Ectodermal cell (in vitro differentiated cells): ENCODE measurements around the gene ITSN1.
A peak's percentile ranks its signal among the peaks of the same experiment; 100 is the strongest.

Source experiments
- H3K27ac ChIP-seq: 2 replicates; pipeline ENCODE4 v1.7.0; 2013; ENCODE audit warnings: mild to moderate bottlenecking, low read depth, low read length; ENCODE audit not compliant: insufficient read depth, poor library complexity, severe bottlenecking
- H3K27me3 ChIP-seq: 2 replicates; pipeline ENCODE4 v1.7.0; 2013; ENCODE audit warnings: mild to moderate bottlenecking, low read length; ENCODE audit not compliant: insufficient read depth, control insufficient read depth, poor library complexity, severe bottlenecking
- H3K36me3 ChIP-seq: one replicate; pipeline ENCODE4 v1.7.0; 2013; ENCODE audit warnings: low read length; ENCODE audit not compliant: control insufficient read depth, insufficient read depth
- H3K4me1 ChIP-seq: one replicate; pipeline ENCODE4 v1.7.0; 2013; ENCODE audit warnings: low read length; ENCODE audit not compliant: control insufficient read depth, insufficient read depth
- H3K4me3 ChIP-seq: 2 replicates; pipeline ENCODE4 v1.7.0; 2013; ENCODE audit warnings: low read depth, low read length, control low read depth; ENCODE audit not compliant: insufficient read depth
- H3K9me3 ChIP-seq: 2 replicates; pipeline ENCODE4 v1.7.0; 2013; ENCODE audit warnings: mild to moderate bottlenecking, low read length, moderate library complexity; ENCODE audit not compliant: control insufficient read depth
- WGBS, 2 experiments: methylation state at CpG; one replicate each; pipeline ENCODE4 v1.1.7; 2013; ENCODE audit warnings: missing lambda C conversion rate in 2 of 2; 5-methylcytosine and 5-hydroxymethylcytosine counted together

The ITSN1 gene

DNA sequence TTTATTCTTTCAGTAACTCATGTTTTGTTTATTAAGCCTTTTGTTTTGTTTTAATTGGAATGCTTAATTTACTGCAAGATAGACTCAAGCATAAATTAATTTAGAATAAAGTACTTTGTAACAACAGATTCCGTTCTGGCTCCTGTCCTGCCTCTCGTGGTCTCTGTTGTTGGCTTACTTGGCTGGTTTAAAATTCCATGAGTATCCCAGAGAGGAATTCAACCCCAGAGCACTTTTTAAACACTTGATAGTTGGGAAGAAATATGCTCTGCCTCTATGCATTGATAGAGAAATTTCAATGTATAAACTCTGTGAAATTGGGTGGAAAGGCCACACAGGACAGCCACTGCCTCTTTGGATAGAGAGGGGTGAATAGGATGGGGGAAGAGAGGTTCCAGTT is 183.6 kb downstream of the ITSN1 start:
- H3K27ac ChIP-seq = no peak overlapping the region
- 90 to 96% methylated on average over 2 of the region's 2 CpGs for whole genome bisulfite sequencing, 2 experiments
- H3K9me3 ChIP-seq = no peaks in the 10 kb centered on the region
- H3K36me3 ChIP-seq = peaks cover 21% of the 10 kb centered on the region
- peaks cover 9% of the 10 kb centered on the region for H3K4me1 ChIP-seq
- H3K27me3 ChIP-seq = no peaks in the 10 kb centered on the region
- no peak overlapping the region for H3K4me3 ChIP-seq

DNA sequence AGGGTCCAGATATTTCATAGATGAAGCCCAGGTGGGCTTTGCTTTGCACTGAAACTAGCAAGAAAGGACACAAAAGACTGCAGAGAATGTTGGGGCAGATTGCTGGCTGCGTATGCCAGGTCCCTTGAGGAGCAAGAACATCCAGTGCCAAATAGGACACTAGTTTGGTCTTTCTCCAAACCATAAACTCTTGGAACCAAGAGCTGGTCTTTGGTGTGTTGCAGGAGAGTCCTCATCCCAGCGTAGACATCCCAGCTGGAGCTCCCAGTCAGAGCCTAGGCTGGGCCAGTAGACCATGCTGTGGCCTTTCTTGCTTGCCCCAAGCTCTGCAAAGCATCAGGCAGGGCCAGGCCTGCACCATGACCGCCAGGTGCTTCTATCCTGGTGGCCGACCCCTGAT is 185.8 kb downstream of the ITSN1 start:
- Histone ChIP-seq H3K36me3 (peaks cover 25% of the 10 kb centered on the region), H3K27ac (no peak overlapping the region), H3K9me3 (no peaks in the 10 kb centered on the region), H3K4me1 (no peaks in the 10 kb centered on the region), H3K27me3 (no peaks in the 10 kb centered on the region), H3K4me3 (no peak overlapping the region)
- 94% methylated on average over 4 of the region's 4 CpGs for whole genome bisulfite sequencing, 2 experiments

DNA sequence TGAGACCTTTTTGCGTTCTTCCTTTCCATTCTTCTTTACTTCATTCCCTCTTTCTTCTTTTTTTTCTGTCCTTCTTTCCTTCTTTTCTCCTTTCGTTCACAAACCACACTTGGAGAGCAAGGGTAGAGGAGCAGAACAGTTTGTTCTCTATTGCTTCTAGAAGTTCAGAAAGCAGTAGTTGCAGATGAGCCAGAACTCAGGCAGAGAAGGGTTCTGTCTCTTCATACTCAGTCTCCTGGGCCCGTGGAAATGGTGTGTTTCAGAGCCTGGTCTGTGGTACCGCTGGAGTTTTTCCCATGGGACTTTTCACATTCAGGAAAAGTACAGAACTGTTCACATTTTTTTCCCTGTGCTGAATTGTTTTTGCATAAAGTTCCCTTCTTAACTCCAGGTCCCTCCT is 186.3 kb downstream of the ITSN1 start:
- Histone ChIP-seq H3K9me3 (no peaks in the 10 kb centered on the region), H3K4me1 (no peaks in the 10 kb centered on the region), H3K27me3 (no peaks in the 10 kb centered on the region), H3K4me3 (no peak overlapping the region), H3K27ac (no peak overlapping the region), H3K36me3 (peaks cover 25% of the 10 kb centered on the region)
- 96 to 97% methylated on average over 3 to 4 of the region's 4 CpGs for WGBS, 2 experiments

- no peak overlapping the region for H3K27ac ChIP-seq
- H3K4me1 ChIP-seq = peaks cover 12% of the 10 kb centered on the region
- no peaks in the 10 kb centered on the region for H3K27me3 ChIP-seq
- no peak overlapping the region for H3K4me3 ChIP-seq
- H3K9me3 ChIP-seq = no peaks in the 10 kb centered on the region
- H3K36me3 ChIP-seq = peaks cover 25% of the 10 kb centered on the region
- WGBS, 2 experiments = 95 to 96% methylated on average over 5 to 9 of the region's 9 CpGs
Observed at GRCh38 chr21:33829844-33830243, 187.5 kb downstream of the ITSN1 start.

DNA sequence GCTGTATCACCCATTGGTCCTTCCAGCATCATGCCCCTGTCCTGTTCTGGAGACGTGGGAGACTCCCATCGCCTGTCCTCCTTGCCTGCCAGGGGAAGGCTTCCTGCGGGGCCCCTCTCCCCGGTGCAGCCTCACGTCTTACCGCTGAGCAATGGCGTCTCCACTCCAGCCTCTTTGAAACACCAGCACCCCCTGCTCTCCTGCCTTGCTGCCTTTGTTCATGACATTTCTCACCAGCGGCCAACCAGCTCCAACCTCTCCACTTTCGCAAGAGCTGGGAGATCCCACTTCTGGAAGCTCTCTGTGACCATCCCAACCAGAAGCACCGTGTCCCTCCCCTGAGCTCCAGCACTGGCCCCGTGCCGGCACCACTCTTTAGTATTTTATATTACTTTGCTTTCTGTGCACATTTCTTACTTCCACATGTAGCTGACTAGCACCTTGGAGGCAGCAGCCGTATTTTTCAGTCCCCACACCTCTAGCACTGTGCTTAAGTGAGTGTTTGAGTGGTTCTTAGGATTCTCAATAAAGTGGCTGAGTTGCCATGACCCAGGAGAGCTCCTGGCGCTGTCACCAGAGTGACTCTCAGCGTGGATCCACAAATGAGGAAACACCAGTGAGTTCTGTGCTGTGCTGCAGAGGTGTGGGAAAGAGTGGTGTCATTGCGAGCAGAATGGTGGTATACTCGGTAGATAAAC is 189.8 kb downstream of the ITSN1 start:
- 87 to 90% methylated on average over 17 of the region's 17 CpGs for WGBS, 2 experiments
- Histone ChIP-seq H3K27me3 (no peaks in the 10 kb centered on the region), H3K4me3 (no peak overlapping the region), H3K9me3 (no peaks in the 10 kb centered on the region), H3K4me1 (peaks cover 18% of the 10 kb centered on the region), H3K36me3 (peaks cover 33% of the 10 kb centered on the region), H3K27ac (no peak overlapping the region)

- no peaks in the 10 kb centered on the region for H3K9me3 ChIP-seq
- peaks cover 18% of the 10 kb centered on the region for H3K4me1 ChIP-seq
- WGBS, 2 experiments = 74 to 75% methylated on average over 4 of the region's 5 CpGs
- no peak overlapping the region for H3K4me3 ChIP-seq
- H3K27me3 ChIP-seq = no peaks in the 10 kb centered on the region
- peak overlapping the region; percentile 81 for H3K27ac ChIP-seq
- peaks cover 24% of the 10 kb centered on the region for H3K36me3 ChIP-seq
Observed at GRCh38 chr21:33834801-33835500, 192.7 kb downstream of the ITSN1 start.

DNA sequence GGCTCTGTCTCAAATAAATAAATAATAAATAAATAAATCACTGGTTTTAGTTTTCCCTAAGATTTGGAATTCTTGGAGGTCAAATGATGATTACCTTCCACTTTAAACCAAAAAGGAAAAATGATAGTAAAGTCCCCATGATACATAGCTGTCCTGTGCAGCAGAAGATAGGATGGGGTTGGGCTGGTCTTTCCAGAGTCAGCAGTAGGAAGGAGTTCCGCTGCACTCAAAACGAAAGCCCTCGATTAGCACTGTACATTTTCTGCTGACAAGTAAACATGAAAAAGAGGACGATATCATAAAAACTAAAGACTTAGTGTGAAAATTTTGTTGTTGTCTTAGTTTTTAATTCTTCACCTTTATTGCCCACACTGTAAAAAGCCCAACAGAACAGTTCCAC is 193.6 kb downstream of the ITSN1 start:
- no peaks in the 10 kb centered on the region for H3K9me3 ChIP-seq
- peaks cover 22% of the 10 kb centered on the region for H3K36me3 ChIP-seq
- H3K4me1 ChIP-seq = peaks cover 18% of the 10 kb centered on the region
- 96 to 99% methylated on average over 4 of the region's 4 CpGs for WGBS, 2 experiments
- no peak overlapping the region for H3K27ac ChIP-seq
- no peak overlapping the region for H3K4me3 ChIP-seq
- no peaks in the 10 kb centered on the region for H3K27me3 ChIP-seq

- Histone ChIP-seq H3K27me3 (no peaks in the 10 kb centered on the region), H3K27ac (no peak overlapping the region), H3K4me1 (peaks cover 18% of the 10 kb centered on the region), H3K4me3 (no peak overlapping the region), H3K36me3 (peaks cover 22% of the 10 kb centered on the region), H3K9me3 (no peaks in the 10 kb centered on the region)
- WGBS, 2 experiments = 95 to 97% methylated on average over 11 of the region's 11 CpGs
Observed at GRCh38 chr21:33836408-33836807, 194.1 kb downstream of the ITSN1 start.

DNA sequence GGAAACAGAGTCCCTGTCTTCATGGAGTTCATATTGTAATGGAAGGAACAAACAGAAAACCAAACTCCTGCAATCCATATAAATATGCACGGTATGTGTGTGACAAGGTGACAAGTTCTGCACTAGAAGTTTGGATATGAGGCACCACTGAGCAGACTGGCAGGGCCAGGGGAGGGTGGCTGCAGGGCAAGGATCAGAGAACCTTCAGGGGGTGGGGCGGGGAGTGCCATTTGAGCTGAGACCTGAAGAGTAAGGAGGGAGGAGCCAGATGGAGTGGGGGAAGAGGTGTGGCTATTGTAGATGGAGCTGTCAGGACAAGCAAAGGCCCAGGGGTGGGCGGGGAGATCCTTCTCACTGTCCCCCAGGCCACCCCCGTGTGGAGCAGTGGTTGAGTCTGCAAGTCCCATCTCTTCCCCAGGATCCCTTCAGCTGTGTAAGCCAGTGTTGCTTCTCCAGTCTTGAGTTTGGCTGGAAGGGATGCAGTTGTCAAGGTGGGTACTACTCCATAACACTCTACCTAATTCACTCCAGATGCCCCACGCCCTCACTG is 196.9 kb downstream of the ITSN1 start:
- H3K36me3 ChIP-seq = peaks cover 18% of the 10 kb centered on the region
- H3K27ac ChIP-seq = no peak overlapping the region
- no peak overlapping the region for H3K4me3 ChIP-seq
- WGBS, 2 experiments = 90 to 91% methylated on average over 5 of the region's 5 CpGs
- peaks cover 20% of the 10 kb centered on the region for H3K4me1 ChIP-seq
- no peaks in the 10 kb centered on the region for H3K27me3 ChIP-seq
- H3K9me3 ChIP-seq = no peaks in the 10 kb centered on the region

DNA sequence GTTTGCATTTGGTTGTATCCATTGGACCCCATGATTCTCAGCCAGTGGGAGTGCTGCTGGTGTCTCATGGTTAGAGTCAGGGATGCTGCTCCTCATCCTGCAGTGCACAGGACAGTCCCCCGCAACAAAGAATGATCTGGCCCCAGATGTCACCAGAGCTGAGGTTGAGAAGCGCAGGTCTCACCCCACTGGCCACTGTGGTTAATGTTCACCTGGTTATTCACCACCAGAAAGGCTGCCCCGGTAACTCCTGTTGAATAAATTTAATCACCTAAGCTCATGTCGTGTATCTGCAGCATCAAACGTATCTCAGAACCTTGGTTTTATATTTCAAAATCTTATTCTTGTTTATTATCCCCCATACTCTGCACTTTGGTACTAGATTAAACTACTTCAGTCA is 197.5 kb downstream of the ITSN1 start:
- H3K27ac ChIP-seq = no peak overlapping the region
- H3K9me3 ChIP-seq = no peaks in the 10 kb centered on the region
- H3K36me3 ChIP-seq = peaks cover 18% of the 10 kb centered on the region
- 96 to 98% methylated on average over 5 of the region's 5 CpGs for WGBS, 2 experiments
- H3K27me3 ChIP-seq = no peaks in the 10 kb centered on the region
- peaks cover 20% of the 10 kb centered on the region for H3K4me1 ChIP-seq
- no peak overlapping the region for H3K4me3 ChIP-seq
